Transverse colon (tissue), 4 donors: ENCODE data around the gene ANP32A.
"Not testable (repeated sequence)": the region's sequence is repeated elsewhere in the genome, so short reads cannot be mapped to it uniquely, and the experiment has no call there.

Experiments used
- CTCF ChIP-seq, 5 experiments: fragments of 200-600 bp in 3 of 5; fragments of 450-650 bp in 2 of 5; sonication (generic) in 3 of 5; IDR thresholded peaks; 1 replicate in 2 of 5; 2 replicates in 3 of 5; pipeline ENCODE4 v1.5.1; 2016 to 2017; ENCODE audit warnings: antibody characterized with exemption in 5 of 5, inconsistent platforms in 3 of 5, mild to moderate bottlenecking in 2 of 5, moderate library complexity in 1 of 5
- POLR2AphosphoS5 ChIP-seq, 3 donors: sonication (generic); formaldehyde crosslinking; IDR thresholded peaks; one replicate each; pipeline ENCODE4 v1.6.1; 2016; ENCODE audit warnings: antibody characterized with exemption in 3 of 3

DNA sequence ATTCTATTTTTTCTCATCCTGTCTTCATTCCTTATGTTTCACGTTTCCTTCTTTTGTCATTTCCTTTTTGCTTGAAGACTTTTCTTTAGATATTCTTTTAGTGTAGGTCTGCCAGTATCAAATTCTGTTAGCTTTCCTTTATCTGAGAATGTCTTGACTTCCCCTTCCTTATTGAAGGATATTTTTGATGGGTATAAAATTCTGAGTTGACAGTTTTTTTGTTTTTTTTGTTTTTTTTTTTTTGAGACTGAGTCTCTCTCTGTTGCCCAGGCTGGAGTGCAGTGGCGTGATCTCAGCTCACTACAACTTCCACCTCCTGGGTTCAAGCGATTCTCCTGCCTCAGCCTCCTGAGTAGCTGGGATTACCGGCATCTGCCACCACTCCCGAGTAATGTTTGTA is 36.7 kb upstream of the ANP32A start:
- TF ChIP-seq CTCF, POLR2AphosphoS5 (IDR thresholded peaks at IDR 0.05): not testable (repeated sequence)
